ENCODE data around the gene PHF21A. TPM values are rescaled to one million over a fixed set of nuclear protein-coding genes. Genes with fewer than 3 reads are reported as not detected.
A peak's percentile ranks its signal among the peaks of the same experiment; 100 is the strongest.

The PHF21A gene
- total RNA-seq, 4 donors from 2014 or later, result 8.9 to 118 (median 34.4) TPM

DNA sequence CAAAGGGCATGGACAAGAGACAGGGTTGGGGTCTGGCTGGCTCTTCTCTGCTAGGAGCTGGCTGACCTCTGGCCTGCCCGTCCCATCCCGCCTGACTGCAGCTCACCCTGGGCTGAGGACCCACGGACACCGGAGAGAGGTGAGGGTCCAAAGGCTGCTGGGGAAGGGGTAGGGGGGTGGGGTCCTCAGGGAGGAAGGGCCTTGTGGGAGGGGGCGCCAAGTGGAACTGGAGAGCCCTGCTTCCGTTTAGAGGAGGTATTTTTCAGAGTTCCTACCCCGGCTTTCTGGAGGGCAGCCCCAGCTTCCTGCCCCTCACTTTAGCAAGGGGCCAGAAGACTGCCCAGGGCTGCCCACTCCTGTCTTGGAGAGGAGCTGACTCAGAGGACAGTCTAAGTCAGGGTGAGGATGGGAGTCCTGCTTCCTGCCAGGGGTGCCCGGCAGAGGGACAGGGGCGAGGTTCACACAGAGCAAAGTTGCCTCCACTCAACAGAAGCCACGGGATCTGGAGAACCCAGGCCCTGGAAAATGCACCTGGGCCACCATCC lies 191.7 kb downstream of the PHF21A start:
- Histone ChIP-seq H3K4me1 (peaks cover 0 to 27% (median 16%) of the 10 kb centered on the region in 4 donors), H3K36me3 (peaks cover 0 to 18% (median 0%) of the 10 kb centered on the region in 3 donors), H3K27ac (peak overlapping the region in 2 of 4 donors; percentile 76 to 81), H3K4me3 (no peak overlapping the region), H3K27me3 (no peaks in the 10 kb centered on the region), H3K9me3 (no peaks in the 10 kb centered on the region)
- peak in 1 of 3 donors; percentile 37 for DNase-seq
- TF ChIP-seq POLR2A (IDR thresholded peaks at IDR 0.05), result no peak
- TF ChIP-seq, protein P1, sequence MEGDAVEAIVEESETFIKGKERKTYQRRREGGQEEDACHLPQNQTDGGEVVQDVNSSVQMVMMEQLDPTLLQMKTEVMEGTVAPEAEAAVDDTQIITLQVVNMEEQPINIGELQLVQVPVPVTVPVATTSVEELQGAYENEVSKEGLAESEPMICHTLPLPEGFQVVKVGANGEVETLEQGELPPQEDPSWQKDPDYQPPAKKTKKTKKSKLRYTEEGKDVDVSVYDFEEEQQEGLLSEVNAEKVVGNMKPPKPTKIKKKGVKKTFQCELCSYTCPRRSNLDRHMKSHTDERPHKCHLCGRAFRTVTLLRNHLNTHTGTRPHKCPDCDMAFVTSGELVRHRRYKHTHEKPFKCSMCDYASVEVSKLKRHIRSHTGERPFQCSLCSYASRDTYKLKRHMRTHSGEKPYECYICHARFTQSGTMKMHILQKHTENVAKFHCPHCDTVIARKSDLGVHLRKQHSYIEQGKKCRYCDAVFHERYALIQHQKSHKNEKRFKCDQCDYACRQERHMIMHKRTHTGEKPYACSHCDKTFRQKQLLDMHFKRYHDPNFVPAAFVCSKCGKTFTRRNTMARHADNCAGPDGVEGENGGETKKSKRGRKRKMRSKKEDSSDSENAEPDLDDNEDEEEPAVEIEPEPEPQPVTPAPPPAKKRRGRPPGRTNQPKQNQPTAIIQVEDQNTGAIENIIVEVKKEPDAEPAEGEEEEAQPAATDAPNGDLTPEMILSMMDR (IDR thresholded peaks at IDR 0.05), result no peak

GRCh38 chr11:45928535-45929215 lies 192.6 kb downstream of the PHF21A start:
- peak in 1 of 3 donors; percentile 40 for DNase-seq
- Histone ChIP-seq H3K36me3 (peaks cover 0 to 9% (median 0%) of the 10 kb centered on the region in 3 donors), H3K27ac (peak overlapping the region in 1 of 4 donors; percentile 81), H3K4me3 (no peak overlapping the region), H3K4me1 (peaks cover 0 to 22% (median 14%) of the 10 kb centered on the region in 4 donors), H3K27me3 (no peaks in the 10 kb centered on the region), H3K9me3 (no peaks in the 10 kb centered on the region)
- TF ChIP-seq POLR2A (IDR thresholded peaks at IDR 0.05), result no peak
- TF ChIP-seq, protein P1 (IDR thresholded peaks at IDR 0.05), result no peak

DNA sequence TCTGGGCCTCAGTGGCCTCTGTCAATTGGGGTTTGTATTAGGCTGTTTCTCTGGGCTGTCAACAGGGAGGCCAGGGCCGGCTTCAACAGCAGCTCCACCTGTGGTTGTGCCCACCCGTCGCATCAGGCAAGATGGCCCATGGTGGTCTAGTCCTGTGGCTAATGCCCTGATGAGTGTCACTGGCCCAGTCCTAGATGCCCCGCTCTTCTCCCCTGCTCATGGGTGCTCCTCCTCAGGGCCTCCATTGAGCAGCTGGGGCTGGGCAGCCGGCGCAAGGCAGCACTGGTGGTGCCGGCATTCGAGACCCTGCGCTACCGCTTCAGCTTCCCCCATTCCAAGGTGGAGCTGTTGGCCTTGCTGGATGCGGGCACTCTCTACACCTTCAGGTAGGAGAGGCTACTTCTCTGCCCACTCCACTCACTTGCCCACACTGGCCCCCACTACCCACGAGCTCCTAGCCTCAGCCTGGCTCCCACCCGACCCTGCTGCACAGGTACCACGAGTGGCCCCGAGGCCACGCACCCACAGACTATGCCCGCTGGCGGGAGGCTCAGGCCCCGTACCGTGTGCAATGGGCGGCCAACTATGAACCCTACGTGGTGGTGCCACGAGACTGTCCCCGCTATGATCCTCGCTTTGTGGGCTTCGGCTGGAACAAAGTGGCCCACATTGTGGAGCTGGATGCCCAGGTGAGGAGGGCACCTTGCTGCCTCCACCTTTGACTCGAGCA lies 193.4 kb downstream of the PHF21A start:
- TF ChIP-seq, protein P1 (IDR thresholded peaks at IDR 0.05), result no peak
- TF ChIP-seq POLR2A (IDR thresholded peaks at IDR 0.05), result no peak
- peak in 2 of 3 donors; percentile 13 to 44 for DNase-seq
- peaks cover 0 to 18% (median 17%) of the 10 kb centered on the region in 4 donors for H3K4me1 ChIP-seq
- peaks cover 0 to 2% of the 10 kb centered on the region in 2 donors for H3K27me3 ChIP-seq
- H3K9me3 ChIP-seq, result no peaks in the 10 kb centered on the region
- peaks cover 0 to under 1% (median 0%) of the 10 kb centered on the region in 3 donors for H3K36me3 ChIP-seq
- H3K4me3 ChIP-seq, result no peak overlapping the region
- peak overlapping the region in 1 of 4 donors; percentile 31 for H3K27ac ChIP-seq

DNA sequence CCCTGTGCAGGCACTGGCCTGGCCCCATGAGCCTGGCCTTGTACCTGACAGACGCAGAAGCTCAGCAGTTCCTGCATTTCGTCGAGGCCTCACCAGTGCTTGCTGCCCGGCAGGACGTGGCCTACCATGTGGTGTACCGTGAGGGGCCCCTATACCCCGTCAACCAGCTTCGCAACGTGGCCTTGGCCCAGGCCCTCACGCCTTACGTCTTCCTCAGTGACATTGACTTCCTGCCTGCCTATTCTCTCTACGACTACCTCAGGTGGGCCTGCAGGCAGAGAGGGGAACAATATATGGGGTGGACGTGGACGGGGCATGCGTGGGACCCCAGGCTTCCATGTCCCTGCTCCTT lies 193.9 kb downstream of the PHF21A start:
- TF ChIP-seq POLR2A (IDR thresholded peaks at IDR 0.05), result no peak
- TF ChIP-seq, protein P1 (IDR thresholded peaks at IDR 0.05), result no peak
- Histone ChIP-seq H3K27me3 (peaks cover 0 to 8% of the 10 kb centered on the region in 2 donors), H3K27ac (peak overlapping the region in 1 of 4 donors; percentile 31), H3K4me1 (peaks cover 1 to 24% (median 18%) of the 10 kb centered on the region in 4 donors), H3K4me3 (no peak overlapping the region), H3K9me3 (no peaks in the 10 kb centered on the region), H3K36me3 (no peaks in the 10 kb centered on the region)
- peak in 1 of 3 donors; percentile 46 for DNase-seq

- TF ChIP-seq, protein P1 (IDR thresholded peaks at IDR 0.05), result no peak
- no peak for TF ChIP-seq POLR2A (IDR thresholded peaks at IDR 0.05)
- Histone ChIP-seq H3K27ac (peak overlapping the region in 1 of 4 donors; percentile 31), H3K27me3 (peaks cover 0 to 13% of the 10 kb centered on the region in 2 donors), H3K4me3 (no peak overlapping the region), H3K9me3 (no peaks in the 10 kb centered on the region), H3K36me3 (no peaks in the 10 kb centered on the region), H3K4me1 (peaks cover 3 to 30% (median 23%) of the 10 kb centered on the region in 4 donors)
- peak in 1 of 3 donors; percentile 43 for DNase-seq
Observed at GRCh38 chr11:45926536-45927331, 194.5 kb downstream of the PHF21A start.
